ENCODE data around the gene RBM20. TPM values are rescaled to one million over a fixed set of nuclear protein-coding genes. Genes with fewer than 3 reads are reported as not detected.

The RBM20 gene
- polyA plus RNA-seq, 1 donor (not counting 4 experiments of a cell fraction or from before 2014, with no cell fraction given), result 0.01 TPM

GRCh38 chr10:110870823-110871297 lies 226.7 kb downstream of the RBM20 start:
- H3K4me1 ChIP-seq (ENCODE audit: control insufficient read depth, extremely low read depth, insufficient read depth, low read length), result peaks cover 15% of the 10 kb centered on the region
- no peak for TF ChIP-seq EZH2 (IDR thresholded peaks at IDR 0.05; ENCODE audit: low read length)
- TF ChIP-seq CTCF (optimal IDR thresholded peaks at IDR 0.05 in 1 of 3, IDR thresholded peaks at IDR 0.05 in 1 of 3, conservative IDR thresholded peaks at IDR 0.05 in 1 of 3; ENCODE audit: extremely low read depth in 1 of 3, insufficient read depth in 2 of 3, low read length in 3 of 3), result no peak
- H3K79me2 ChIP-seq (ENCODE audit: control insufficient read depth, insufficient read depth, low read length), result peaks cover 17% of the 10 kb centered on the region
- no peaks in the 10 kb centered on the region for H3K9me3 ChIP-seq (ENCODE audit: control insufficient read depth, low read depth, low read length)
- no peaks in the 10 kb centered on the region for H4K20me1 ChIP-seq (ENCODE audit: control insufficient read depth, extremely low read depth, insufficient read depth, low read length)
- no peak overlapping the region for H3K4me3 ChIP-seq (ENCODE audit: control insufficient read depth in 2 of 3, extremely low read depth in 1 of 3, insufficient read depth in 2 of 3, low read depth in 1 of 3, low read length in 3 of 3)
- no peak for DNase-seq (ENCODE audit: low read depth, low spot score)
- FAIRE-seq, result no peak
- peak overlapping the region; percentile 80 for H3K4me2 ChIP-seq (ENCODE audit: control insufficient read depth, extremely low read depth, insufficient read depth, low read depth, low read length)
- H2AFZ ChIP-seq (ENCODE audit: control insufficient read depth, low read length), result peak overlapping the region; percentile 82
- H3K27me3 ChIP-seq (ENCODE audit: control insufficient read depth, extremely low read depth, insufficient read depth, low read length), result no peaks in the 10 kb centered on the region
- no peaks in the 10 kb centered on the region for H3K9me1 ChIP-seq (ENCODE audit: control insufficient read depth, extremely low read depth, insufficient read depth, low read length)
- peaks cover 0 to under 1% of the 10 kb centered on the region in 2 experiments for H3K36me3 ChIP-seq (ENCODE audit: control insufficient read depth in 2 of 2, extremely low read depth in 1 of 2, insufficient read depth in 2 of 2, low read length in 2 of 2)
- peak overlapping the region; percentile 89 for H3K9ac ChIP-seq (ENCODE audit: control insufficient read depth, extremely low read depth, insufficient read depth, low read length)
- H3K27ac ChIP-seq (ENCODE audit: control insufficient read depth, insufficient read depth, low read length), result peak overlapping the region; percentile 93
- dilution Hi-C loops (cut with MboI; ENCODE audit: extremely low pct_ligation_motif_present, low sequenced_read_pairs), result no loop called here

- H2AFZ ChIP-seq (ENCODE audit: control insufficient read depth, low read length), result peak within 1 kb of the TSS; percentile 82
- TF ChIP-seq EZH2 (IDR thresholded peaks at IDR 0.05; ENCODE audit: low read length) (no peak), CTCF (optimal IDR thresholded peaks at IDR 0.05 in 1 of 3, IDR thresholded peaks at IDR 0.05 in 1 of 3, conservative IDR thresholded peaks at IDR 0.05 in 1 of 3; ENCODE audit: extremely low read depth in 1 of 3, insufficient read depth in 2 of 3, low read length in 3 of 3) (no peak)
- peaks cover 0 to 3% of the 10 kb centered on the region in 2 experiments for H3K36me3 ChIP-seq (ENCODE audit: control insufficient read depth in 2 of 2, extremely low read depth in 1 of 2, insufficient read depth in 2 of 2, low read length in 2 of 2)
- peak; percentile 81 for DNase-seq (ENCODE audit: low read depth, low spot score)
- peaks cover 11% of the 10 kb centered on the region for H3K4me1 ChIP-seq (ENCODE audit: control insufficient read depth, extremely low read depth, insufficient read depth, low read length)
- dilution Hi-C loops (cut with MboI; ENCODE audit: extremely low pct_ligation_motif_present, low sequenced_read_pairs), result no loop called here
- peaks cover 17% of the 10 kb centered on the region for H3K79me2 ChIP-seq (ENCODE audit: control insufficient read depth, insufficient read depth, low read length)
- FAIRE-seq, result peak; percentile 23
- H4K20me1 ChIP-seq (ENCODE audit: control insufficient read depth, extremely low read depth, insufficient read depth, low read length), result no peaks in the 10 kb centered on the region
- peak within 1 kb of the TSS; percentile 89 for H3K9ac ChIP-seq (ENCODE audit: control insufficient read depth, extremely low read depth, insufficient read depth, low read length)
- H3K4me3 ChIP-seq (ENCODE audit: control insufficient read depth in 2 of 3, extremely low read depth in 1 of 3, insufficient read depth in 2 of 3, low read depth in 1 of 3, low read length in 3 of 3), result peak within 1 kb of the TSS; percentile 87 to 91 (median 90)
- no peaks in the 10 kb centered on the region for H3K9me3 ChIP-seq (ENCODE audit: control insufficient read depth, low read depth, low read length)
- H3K4me2 ChIP-seq (ENCODE audit: control insufficient read depth, extremely low read depth, insufficient read depth, low read depth, low read length), result peak within 1 kb of the TSS; percentile 94
- H3K27me3 ChIP-seq (ENCODE audit: control insufficient read depth, extremely low read depth, insufficient read depth, low read length), result no peaks in the 10 kb centered on the region
- no peaks in the 10 kb centered on the region for H3K9me1 ChIP-seq (ENCODE audit: control insufficient read depth, extremely low read depth, insufficient read depth, low read length)
- peak within 1 kb of the TSS; percentile 93 for H3K27ac ChIP-seq (ENCODE audit: control insufficient read depth, insufficient read depth, low read length)
These were observed 227.4 kb downstream of the RBM20 start, which contains the start of gene PDCD4 for GRCh38 chr10:110871298-110872084. TSS of gene PDCD4 (plus strand) at chr10:110871928. CDS start at chr10:110876028, 4,100 bp downstream.

All from keratinocyte (primary cell).